Measurements from ENCODE around the gene HECA.

HECA gene, protein sequence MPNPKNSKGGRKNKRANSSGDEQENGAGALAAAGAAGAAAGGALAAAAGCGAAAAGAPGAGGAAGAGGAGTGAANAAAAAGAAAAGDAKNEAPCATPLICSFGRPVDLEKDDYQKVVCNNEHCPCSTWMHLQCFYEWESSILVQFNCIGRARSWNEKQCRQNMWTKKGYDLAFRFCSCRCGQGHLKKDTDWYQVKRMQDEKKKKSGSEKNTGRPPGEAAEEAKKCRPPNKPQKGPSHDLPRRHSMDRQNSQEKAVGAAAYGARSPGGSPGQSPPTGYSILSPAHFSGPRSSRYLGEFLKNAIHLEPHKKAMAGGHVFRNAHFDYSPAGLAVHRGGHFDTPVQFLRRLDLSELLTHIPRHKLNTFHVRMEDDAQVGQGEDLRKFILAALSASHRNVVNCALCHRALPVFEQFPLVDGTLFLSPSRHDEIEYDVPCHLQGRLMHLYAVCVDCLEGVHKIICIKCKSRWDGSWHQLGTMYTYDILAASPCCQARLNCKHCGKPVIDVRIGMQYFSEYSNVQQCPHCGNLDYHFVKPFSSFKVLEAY

DNA sequence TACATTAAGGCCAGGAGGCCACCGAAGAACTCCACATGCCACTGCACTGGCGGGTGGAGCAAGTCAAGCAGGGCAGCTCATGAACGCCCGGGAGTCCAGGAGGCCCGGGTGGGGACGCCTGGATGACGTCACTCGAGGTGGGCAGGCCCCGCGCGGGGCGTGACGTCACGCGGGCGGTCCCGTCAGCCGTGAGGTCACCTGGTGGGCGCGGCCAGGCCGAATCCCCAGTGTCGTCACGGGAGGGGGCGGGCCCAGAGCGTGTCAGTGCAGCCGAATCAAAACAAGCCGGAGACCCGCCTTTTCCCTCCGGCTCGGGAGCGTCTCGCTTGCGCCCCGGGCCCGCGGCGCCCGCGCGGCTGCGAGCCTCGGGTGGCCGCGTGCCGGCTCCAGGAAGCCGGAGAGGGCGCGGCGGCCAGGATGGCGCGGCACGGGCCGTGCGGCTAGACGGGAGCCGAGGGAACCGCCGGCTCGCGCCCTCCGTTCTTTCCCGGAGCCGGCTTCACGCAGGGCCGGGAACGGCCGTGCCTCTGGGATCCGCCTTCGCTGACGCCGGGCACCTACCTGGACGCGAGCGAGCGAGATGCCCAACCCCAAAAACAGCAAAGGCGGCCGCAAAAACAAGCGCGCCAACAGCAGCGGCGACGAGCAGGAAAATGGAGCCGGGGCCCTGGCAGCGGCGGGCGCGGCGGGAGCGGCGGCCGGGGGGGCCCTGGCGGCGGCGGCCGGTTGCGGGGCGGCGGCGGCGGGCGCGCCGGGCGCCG lies at the start of gene HECA:
TSS of gene HECA (plus strand) at position 264 of the 761 bp plus-strand sequence. CDS start at position 581, 317 bp downstream.
- peak; percentile 76 for DNase-seq (ENCODE audit: low read depth)
- peak within 1 kb of the TSS; percentile 74 for H3K4me3 ChIP-seq (ENCODE audit: low read depth, low read length)
- TF ChIP-seq, protein P1, sequence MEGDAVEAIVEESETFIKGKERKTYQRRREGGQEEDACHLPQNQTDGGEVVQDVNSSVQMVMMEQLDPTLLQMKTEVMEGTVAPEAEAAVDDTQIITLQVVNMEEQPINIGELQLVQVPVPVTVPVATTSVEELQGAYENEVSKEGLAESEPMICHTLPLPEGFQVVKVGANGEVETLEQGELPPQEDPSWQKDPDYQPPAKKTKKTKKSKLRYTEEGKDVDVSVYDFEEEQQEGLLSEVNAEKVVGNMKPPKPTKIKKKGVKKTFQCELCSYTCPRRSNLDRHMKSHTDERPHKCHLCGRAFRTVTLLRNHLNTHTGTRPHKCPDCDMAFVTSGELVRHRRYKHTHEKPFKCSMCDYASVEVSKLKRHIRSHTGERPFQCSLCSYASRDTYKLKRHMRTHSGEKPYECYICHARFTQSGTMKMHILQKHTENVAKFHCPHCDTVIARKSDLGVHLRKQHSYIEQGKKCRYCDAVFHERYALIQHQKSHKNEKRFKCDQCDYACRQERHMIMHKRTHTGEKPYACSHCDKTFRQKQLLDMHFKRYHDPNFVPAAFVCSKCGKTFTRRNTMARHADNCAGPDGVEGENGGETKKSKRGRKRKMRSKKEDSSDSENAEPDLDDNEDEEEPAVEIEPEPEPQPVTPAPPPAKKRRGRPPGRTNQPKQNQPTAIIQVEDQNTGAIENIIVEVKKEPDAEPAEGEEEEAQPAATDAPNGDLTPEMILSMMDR (IDR thresholded peaks at IDR 0.05; ENCODE audit: low read depth, low read length, missing control alignments): no peak

DNA sequence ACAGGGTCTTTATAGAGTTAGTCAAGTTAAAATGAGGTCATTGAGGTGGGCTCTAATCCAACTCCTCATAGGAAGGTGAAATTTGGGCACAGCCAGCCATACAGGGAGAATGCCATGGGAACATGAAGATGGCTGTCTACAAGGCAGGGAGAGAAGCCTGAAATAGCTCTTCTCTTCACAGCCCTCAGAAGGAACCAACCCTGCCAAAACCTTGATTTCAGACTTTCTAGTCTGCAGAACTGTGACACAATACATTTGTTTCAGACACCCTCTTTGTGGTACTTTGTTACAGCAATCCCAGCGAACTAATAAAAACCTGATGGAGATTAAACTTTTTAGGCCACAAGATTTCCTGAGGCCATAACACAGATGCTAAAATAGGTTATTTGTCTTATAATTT lies 43.1 kb upstream of the HECA start:
- DNase-seq (ENCODE audit: low read depth): no peak
- TF ChIP-seq, protein P1 (IDR thresholded peaks at IDR 0.05; ENCODE audit: low read depth, low read length, missing control alignments): no peak

DNA sequence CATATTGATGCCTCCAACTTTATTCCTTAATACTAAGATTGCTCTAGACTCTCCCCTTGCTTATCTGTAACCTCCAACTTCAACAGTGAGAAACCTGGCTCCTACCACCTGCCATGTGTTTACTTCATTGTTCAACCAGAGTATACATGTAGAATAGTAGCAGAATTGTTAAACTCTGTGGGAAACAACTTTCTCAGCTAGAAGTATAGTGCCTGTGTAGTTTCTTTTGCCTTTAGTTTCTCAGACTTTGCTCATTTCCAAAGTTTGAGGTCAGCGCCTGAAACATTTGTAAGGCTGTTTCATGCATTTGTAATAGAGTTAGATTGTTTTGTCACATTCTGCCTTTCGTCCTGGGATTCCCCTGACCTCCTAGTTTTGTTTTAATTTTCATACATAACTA lies 34.9 kb upstream of the HECA start:
- no peak overlapping the region for H3K4me3 ChIP-seq (ENCODE audit: low read depth, low read length)
- DNase-seq (ENCODE audit: low read depth): peak; percentile 42
- TF ChIP-seq, protein P1 (IDR thresholded peaks at IDR 0.05; ENCODE audit: low read depth, low read length, missing control alignments): no peak

More for the DNA sequence above, 43.1 kb upstream of the HECA start:
- H3K4me3 ChIP-seq (ENCODE audit: low read depth, low read length): no peak overlapping the region

DNA sequence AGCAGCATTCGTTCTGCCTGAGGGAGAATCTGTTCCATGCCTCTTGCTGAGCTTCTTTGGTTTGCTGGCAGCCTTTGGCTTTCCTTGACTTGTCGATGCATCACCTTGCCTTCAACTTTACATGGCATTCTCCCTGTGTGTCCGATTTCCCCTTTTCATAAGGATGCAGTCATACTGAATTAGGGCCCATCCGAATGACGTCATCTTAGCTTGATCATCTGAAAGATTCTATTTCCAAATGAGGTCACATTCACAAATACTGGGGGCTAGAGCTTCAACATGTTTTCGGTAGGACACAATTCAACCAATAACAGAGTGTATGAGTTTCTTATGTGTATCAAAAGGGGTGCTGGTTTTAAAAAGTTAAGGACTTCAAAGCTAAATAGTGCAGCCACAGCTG lies 27.8 kb upstream of the HECA start:
- TF ChIP-seq, protein P1 (IDR thresholded peaks at IDR 0.05; ENCODE audit: low read depth, low read length, missing control alignments): no peak
- DNase-seq (ENCODE audit: low read depth): no peak
- no peak overlapping the region for H3K4me3 ChIP-seq (ENCODE audit: low read depth, low read length)

DNA sequence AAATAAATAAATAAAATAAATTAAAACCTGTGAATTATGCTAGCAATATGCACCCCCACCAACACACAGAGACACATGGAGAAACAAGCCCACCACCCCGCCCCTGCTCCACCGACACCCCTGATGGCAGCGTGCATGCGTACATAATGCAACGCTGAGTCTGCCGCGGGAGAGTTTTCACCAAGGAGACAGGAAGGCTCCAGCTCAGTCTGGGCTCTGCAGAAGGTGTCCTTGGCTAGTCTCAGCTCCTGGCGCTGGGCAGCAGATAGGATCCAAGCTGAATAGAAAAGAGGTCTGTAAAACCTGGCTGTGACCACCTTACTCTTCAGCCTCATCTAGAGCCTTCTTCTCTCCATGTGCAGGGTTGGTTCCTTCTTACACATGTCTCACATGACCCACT lies 26.5 kb upstream of the HECA start:
- no peak for DNase-seq (ENCODE audit: low read depth)
- no peak overlapping the region for H3K4me3 ChIP-seq (ENCODE audit: low read depth, low read length)
- TF ChIP-seq, protein P1 (IDR thresholded peaks at IDR 0.05; ENCODE audit: low read depth, low read length, missing control alignments): no peak

DNA sequence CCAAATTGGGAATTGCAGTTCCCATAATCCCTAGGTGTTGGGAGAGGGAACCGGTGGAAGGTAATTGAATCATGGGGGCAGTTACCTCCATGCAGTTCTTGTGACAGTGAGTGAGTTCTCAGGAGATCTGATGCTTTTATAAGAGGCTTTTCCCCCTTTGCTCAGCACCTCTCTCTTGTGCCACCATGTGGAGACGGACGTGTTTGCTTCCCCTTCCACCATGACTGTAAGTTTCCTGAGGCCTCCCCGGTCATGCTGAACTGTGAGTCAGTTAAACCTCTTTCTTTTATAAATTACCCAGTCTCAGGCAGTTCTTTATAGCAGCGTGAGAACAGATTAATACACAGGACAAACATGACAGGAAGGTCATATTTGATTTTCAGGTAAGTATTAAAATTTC lies 25.3 kb upstream of the HECA start:
- no peak overlapping the region for H3K4me3 ChIP-seq (ENCODE audit: low read depth, low read length)
- TF ChIP-seq, protein P1 (IDR thresholded peaks at IDR 0.05; ENCODE audit: low read depth, low read length, missing control alignments): peak; percentile 68
- no peak for DNase-seq (ENCODE audit: low read depth)

All from GM12864 (cell line).